ENCODE results near the gene STX4.

- no peak for TF ChIP-seq CTCF (IDR thresholded peaks at IDR 0.05)
- TF ChIP-seq EP300 (IDR thresholded peaks at IDR 0.05; ENCODE audit: low read depth), result no peak
- no peak for TF ChIP-seq POLR2AphosphoS5 (IDR thresholded peaks at IDR 0.05)
Measured at GRCh38 chr16:30989469-30990047, 43.8 kb upstream of the STX4 start.
